Measurements from ENCODE around the gene NDUFB7. TPM values are rescaled to one million over a fixed set of nuclear protein-coding genes. Genes with fewer than 3 reads are reported as not detected.

Gene NDUFB7
- total RNA-seq, 1 experiment from 2014 or later = 180 TPM

GRCh38 chr19:14554382-14554812, 17.5 kb downstream of the NDUFB7 start:
- intact Hi-C loops (cut with micrococcal nuclease; ENCODE audit: unreplicated experiment) = no loop called here
- CTCF ChIA-PET = interaction anchor here (0.6 to 0.7 kb wide), 3 partner anchors 12 to 305 kb away, joined by 3 to 5 read pairs (median 3); no protein-coding TSS in a partner anchor
- BruUV-seq (replicated peaks) = no TSS peak
- Histone ChIP-seq H3K36me3 (ENCODE audit: control insufficient read depth, insufficient read depth, low read length) (no peaks in the 10 kb centered on the region), H3K27ac (ENCODE audit: low read length) (peak overlapping the region; percentile 69), H3K4me1 (ENCODE audit: control insufficient read depth, insufficient read depth, low read length) (peaks cover 61% of the 10 kb centered on the region), H3K27me3 (ENCODE audit: control insufficient read depth, insufficient read depth, low read length) (no peaks in the 10 kb centered on the region), H3K9me3 (ENCODE audit: control insufficient read depth, insufficient read depth, low read depth, low read length) (no peaks in the 10 kb centered on the region), H3K4me3 (ENCODE audit: low read depth in 2 of 2, low read length in 2 of 2) (no peak overlapping the region)
- ATAC-seq (0 out of 2 replicates have a peak, but pooled peaks have one; percentile 8), DNase-seq (ENCODE audit: low read depth, low spot score) (no peak)
- POLR2A ChIA-PET = no interaction called here
- TF ChIP-seq TCF7L2 (IDR thresholded peaks at IDR 0.05; ENCODE audit: low read depth, low read length) = no peak
- no peak for TF ChIP-seq POLR2AphosphoS5 (IDR thresholded peaks at IDR 0.05; ENCODE audit: low read depth, low read length)
- no peak for TF ChIP-seq REST (IDR thresholded peaks at IDR 0.05; ENCODE audit: insufficient read depth in 1 of 2, low read depth in 2 of 2, low read length in 1 of 2)
- TF ChIP-seq SIN3A (IDR thresholded peaks at IDR 0.05; ENCODE audit: borderline replicate concordance, insufficient read depth, low read depth, low read length) = no peak
- no peak for TF ChIP-seq CTCF (IDR thresholded peaks at IDR 0.05)
- in situ Hi-C loops (cut with HindIII; ENCODE audit: low pct_unique_long_range_greater_than_20kb, low sequenced_read_pairs) = no loop called here

- CTCF ChIA-PET = interaction anchor here (0.6 kb wide), 1 partner anchor 12 kb away, joined by 5 read pairs; no protein-coding TSS in a partner anchor
- POLR2A ChIA-PET = no interaction called here
- Histone ChIP-seq H3K27ac (ENCODE audit: low read length) (peak overlapping the region; percentile 69), H3K4me3 (ENCODE audit: low read depth in 2 of 2, low read length in 2 of 2) (no peak overlapping the region), H3K4me1 (ENCODE audit: control insufficient read depth, insufficient read depth, low read length) (peaks cover 58% of the 10 kb centered on the region), H3K36me3 (ENCODE audit: control insufficient read depth, insufficient read depth, low read length) (no peaks in the 10 kb centered on the region), H3K27me3 (ENCODE audit: control insufficient read depth, insufficient read depth, low read length) (no peaks in the 10 kb centered on the region), H3K9me3 (ENCODE audit: control insufficient read depth, insufficient read depth, low read depth, low read length) (no peaks in the 10 kb centered on the region)
- in situ Hi-C loops (cut with HindIII; ENCODE audit: low pct_unique_long_range_greater_than_20kb, low sequenced_read_pairs) (no loop called here), intact Hi-C loops (cut with micrococcal nuclease; ENCODE audit: unreplicated experiment) (no loop called here)
- no TSS peak for BruUV-seq (replicated peaks)
- ATAC-seq (no peak), DNase-seq (ENCODE audit: low read depth, low spot score) (no peak)
- TF ChIP-seq REST (IDR thresholded peaks at IDR 0.05; ENCODE audit: insufficient read depth in 1 of 2, low read depth in 2 of 2, low read length in 1 of 2) (no peak), CTCF (IDR thresholded peaks at IDR 0.05) (no peak), TCF7L2 (IDR thresholded peaks at IDR 0.05; ENCODE audit: low read depth, low read length) (no peak), POLR2AphosphoS5 (IDR thresholded peaks at IDR 0.05; ENCODE audit: low read depth, low read length) (no peak), SIN3A (IDR thresholded peaks at IDR 0.05; ENCODE audit: borderline replicate concordance, insufficient read depth, low read depth, low read length) (no peak)
Measured at GRCh38 chr19:14553939-14554243, 18.0 kb downstream of the NDUFB7 start.
